ENCODE data around the gene PTPRD. TPM values are rescaled to one million over a fixed set of nuclear protein-coding genes. Genes with fewer than 3 reads are reported as not detected.

The PTPRD gene
- total RNA-seq, 1 donor from 2014 or later: 5.7 TPM

GRCh38 chr9:9389904-9390303 lies 1222.9 kb downstream of the PTPRD start:
- Mint-ChIP-seq H3K4me1 (ENCODE audit: low read depth) (no peaks in the 10 kb centered on the region), H3K4me3 (ENCODE audit: unreplicated experiment) (no peak overlapping the region), H3K27ac (ENCODE audit: unreplicated experiment) (no peak overlapping the region), H3K27me3 (ENCODE audit: low read depth) (no peaks in the 10 kb centered on the region), H3K36me3 (ENCODE audit: low read depth) (no peaks in the 10 kb centered on the region), H3K9me3 (ENCODE audit: low read depth) (no peaks in the 10 kb centered on the region)
- DNase-seq (ENCODE audit: low spot score): no peak
- no peak for TF ChIP-seq CTCF (IDR thresholded peaks at IDR 0.05)

GRCh38 chr9:9387511-9388115 lies 1225.2 kb downstream of the PTPRD start:
- H3K4me1 Mint-ChIP-seq (ENCODE audit: low read depth): no peaks in the 10 kb centered on the region
- H3K9me3 Mint-ChIP-seq (ENCODE audit: low read depth): no peaks in the 10 kb centered on the region
- H3K4me3 Mint-ChIP-seq (ENCODE audit: unreplicated experiment): no peak overlapping the region
- DNase-seq (ENCODE audit: low spot score): no peak
- H3K27ac Mint-ChIP-seq (ENCODE audit: unreplicated experiment): no peak overlapping the region
- no peaks in the 10 kb centered on the region for H3K27me3 Mint-ChIP-seq (ENCODE audit: low read depth)
- no peaks in the 10 kb centered on the region for H3K36me3 Mint-ChIP-seq (ENCODE audit: low read depth)
- no peak for TF ChIP-seq CTCF (IDR thresholded peaks at IDR 0.05)

- Mint-ChIP-seq H3K4me1 (ENCODE audit: low read depth) (no peaks in the 10 kb centered on the region), H3K9me3 (ENCODE audit: low read depth) (no peaks in the 10 kb centered on the region), H3K4me3 (ENCODE audit: unreplicated experiment) (no peak overlapping the region), H3K27ac (ENCODE audit: unreplicated experiment) (no peak overlapping the region), H3K27me3 (ENCODE audit: low read depth) (no peaks in the 10 kb centered on the region), H3K36me3 (ENCODE audit: low read depth) (no peaks in the 10 kb centered on the region)
- DNase-seq (ENCODE audit: low spot score): no peak
- TF ChIP-seq CTCF (IDR thresholded peaks at IDR 0.05): no peak
Measured at GRCh38 chr9:9362332-9362731, 1250.5 kb downstream of the PTPRD start.

GRCh38 chr9:9352877-9353481 lies 1259.8 kb downstream of the PTPRD start:
- no peaks in the 10 kb centered on the region for H3K36me3 Mint-ChIP-seq (ENCODE audit: low read depth)

GRCh38 chr9:9341203-9341602 lies 1271.6 kb downstream of the PTPRD start:
- H3K36me3 Mint-ChIP-seq (ENCODE audit: low read depth): no peaks in the 10 kb centered on the region
- H3K9me3 Mint-ChIP-seq (ENCODE audit: low read depth): peaks cover 3% of the 10 kb centered on the region
- H3K4me1 Mint-ChIP-seq (ENCODE audit: low read depth): no peaks in the 10 kb centered on the region
- DNase-seq (ENCODE audit: low spot score): no peak
- no peak for TF ChIP-seq CTCF (IDR thresholded peaks at IDR 0.05)
- peaks cover 3% of the 10 kb centered on the region for H3K27me3 Mint-ChIP-seq (ENCODE audit: low read depth)
- no peak overlapping the region for H3K27ac Mint-ChIP-seq (ENCODE audit: unreplicated experiment)
- H3K4me3 Mint-ChIP-seq (ENCODE audit: unreplicated experiment): no peak overlapping the region

More at GRCh38 chr9:9352877-9353481, 1259.8 kb downstream of the PTPRD start:
- H3K27me3 Mint-ChIP-seq (ENCODE audit: low read depth): peaks cover 2% of the 10 kb centered on the region
- H3K4me1 Mint-ChIP-seq (ENCODE audit: low read depth): no peaks in the 10 kb centered on the region
- no peak overlapping the region for H3K4me3 Mint-ChIP-seq (ENCODE audit: unreplicated experiment)
- peak; percentile 93 for TF ChIP-seq CTCF (IDR thresholded peaks at IDR 0.05)
- no peaks in the 10 kb centered on the region for H3K9me3 Mint-ChIP-seq (ENCODE audit: low read depth)
- H3K27ac Mint-ChIP-seq (ENCODE audit: unreplicated experiment): no peak overlapping the region
- no peak for DNase-seq (ENCODE audit: low spot score)

All from chondrocyte (in vitro differentiated cells).